ENCODE measurements around the gene URB1. TPM values are rescaled to one million over a fixed set of nuclear protein-coding genes. Genes with fewer than 3 reads are reported as not detected.
A peak's percentile ranks its signal among the peaks of the same experiment; 100 is the strongest.

Gene URB1
- total and polyA plus RNA-seq, 9 of the 15 experiments (the other 6 are each of a cell fraction or from before 2014, with no cell fraction given), result 0.97 to 53.6 (median 21.5) TPM

DNA sequence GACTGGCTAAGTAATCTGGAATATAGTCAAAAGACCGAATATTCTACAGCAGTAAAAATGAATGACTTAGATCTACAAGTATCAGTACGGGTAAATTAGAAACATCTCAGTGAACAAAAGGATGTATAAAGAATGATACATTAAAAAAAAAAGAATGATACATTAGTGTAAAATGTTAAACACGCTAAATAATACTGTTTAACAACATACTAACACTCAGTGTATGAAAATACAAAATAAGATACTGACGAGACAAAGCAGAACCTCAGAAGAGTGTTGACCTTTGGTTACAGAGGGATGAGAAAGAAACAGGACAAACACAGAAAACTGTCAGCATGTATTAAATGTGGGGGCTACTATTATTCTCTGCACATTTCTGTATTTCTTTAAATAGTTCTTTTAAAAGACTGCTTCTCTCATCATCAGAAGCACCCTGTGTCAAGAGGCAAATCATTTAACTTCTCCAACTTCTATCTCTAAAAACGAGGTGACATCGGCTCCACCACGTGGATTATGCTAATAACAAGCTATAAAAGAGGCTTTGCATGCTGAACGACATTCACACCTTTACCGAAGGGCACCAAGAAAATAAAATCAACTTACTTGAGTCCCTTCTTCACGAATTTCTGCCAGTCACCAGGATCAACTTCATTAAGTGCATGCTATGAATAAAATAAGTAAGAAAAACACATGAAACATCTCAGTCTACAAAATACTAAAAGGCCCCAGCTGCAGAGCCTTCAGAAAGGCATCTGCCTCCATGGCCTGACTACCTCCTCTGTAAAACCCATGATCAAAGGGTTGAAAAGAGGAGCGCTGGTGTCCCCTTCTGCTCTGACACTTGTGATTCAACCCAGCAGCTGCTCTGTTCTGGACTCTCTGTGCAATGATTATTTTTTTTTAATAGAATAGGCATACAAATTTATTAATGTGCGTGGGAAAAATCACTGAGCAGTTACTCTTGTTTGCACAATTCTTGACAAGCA, 51.7 kb downstream of the URB1 start (continued):
- TF ChIP-seq DPF2 (IDR thresholded peaks at IDR 0.05), result no peak
- TF ChIP-seq TRIM24 (IDR thresholded peaks at IDR 0.05), result no peak
- TF ChIP-seq, protein P1, sequence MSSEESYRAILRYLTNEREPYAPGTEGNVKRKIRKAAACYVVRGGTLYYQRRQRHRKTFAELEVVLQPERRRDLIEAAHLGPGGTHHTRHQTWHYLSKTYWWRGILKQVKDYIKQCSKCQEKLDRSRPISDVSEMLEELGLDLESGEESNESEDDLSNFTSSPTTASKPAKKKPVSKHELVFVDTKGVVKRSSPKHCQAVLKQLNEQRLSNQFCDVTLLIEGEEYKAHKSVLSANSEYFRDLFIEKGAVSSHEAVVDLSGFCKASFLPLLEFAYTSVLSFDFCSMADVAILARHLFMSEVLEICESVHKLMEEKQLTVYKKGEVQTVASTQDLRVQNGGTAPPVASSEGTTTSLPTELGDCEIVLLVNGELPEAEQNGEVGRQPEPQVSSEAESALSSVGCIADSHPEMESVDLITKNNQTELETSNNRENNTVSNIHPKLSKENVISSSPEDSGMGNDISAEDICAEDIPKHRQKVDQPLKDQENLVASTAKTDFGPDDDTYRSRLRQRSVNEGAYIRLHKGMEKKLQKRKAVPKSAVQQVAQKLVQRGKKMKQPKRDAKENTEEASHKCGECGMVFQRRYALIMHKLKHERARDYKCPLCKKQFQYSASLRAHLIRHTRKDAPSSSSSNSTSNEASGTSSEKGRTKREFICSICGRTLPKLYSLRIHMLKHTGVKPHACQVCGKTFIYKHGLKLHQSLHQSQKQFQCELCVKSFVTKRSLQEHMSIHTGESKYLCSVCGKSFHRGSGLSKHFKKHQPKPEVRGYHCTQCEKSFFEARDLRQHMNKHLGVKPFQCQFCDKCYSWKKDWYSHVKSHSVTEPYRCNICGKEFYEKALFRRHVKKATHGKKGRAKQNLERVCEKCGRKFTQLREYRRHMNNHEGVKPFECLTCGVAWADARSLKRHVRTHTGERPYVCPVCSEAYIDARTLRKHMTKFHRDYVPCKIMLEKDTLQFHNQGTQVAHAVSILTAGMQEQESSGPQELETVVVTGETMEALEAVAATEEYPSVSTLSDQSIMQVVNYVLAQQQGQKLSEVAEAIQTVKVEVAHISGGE (CRISPR knock-in tag; IDR thresholded peaks at IDR 0.05), result 0 out of 6 replicates have a peak, but pooled peaks of 1 of the 3 experiments have one; percentile 48
- TF ChIP-seq ARNT (IDR thresholded peaks at IDR 0.05), result no peak
- TF ChIP-seq KAT2B (IDR thresholded peaks at IDR 0.05; ENCODE audit: low read depth, low read length), result no peak
- TF ChIP-seq ZBTB8A (IDR thresholded peaks at IDR 0.05; ENCODE audit: partially characterized antibody), result no peak
- TF ChIP-seq ZNF347 (CRISPR knock-in tag; IDR thresholded peaks at IDR 0.05; ENCODE audit: low read depth), result no peak
- TF ChIP-seq ILK (tag; IDR thresholded peaks at IDR 0.05; ENCODE audit: borderline replicate concordance, low read depth), result no peak
- no peak for TF ChIP-seq ZNF449 (CRISPR knock-in tag; IDR thresholded peaks at IDR 0.05)
- no peak for TF ChIP-seq TRIM28 (IDR thresholded peaks at IDR 0.05)
- no peak for TF ChIP-seq ZNF41 (CRISPR knock-in tag; conservative IDR thresholded peaks at IDR 0.05)
- TF ChIP-seq PHB (CRISPR knock-in tag; IDR thresholded peaks at IDR 0.05), result no peak
- 0 out of 2 replicates have a peak, but pooled peaks have one; percentile 54 for TF ChIP-seq ZNF707 (CRISPR knock-in tag; conservative IDR thresholded peaks at IDR 0.05)
- TF ChIP-seq NFRKB (IDR thresholded peaks at IDR 0.05; ENCODE audit: low read depth), result no peak
- no peak for TF ChIP-seq JUN (IDR thresholded peaks at IDR 0.05; ENCODE audit: borderline replicate concordance, low read depth, low read length)
- TF ChIP-seq JUN (CRISPR knock-in tag; IDR thresholded peaks at IDR 0.05; ENCODE audit: borderline replicate concordance), result no peak
- TF ChIP-seq PHTF2 (CRISPR knock-in tag; IDR thresholded peaks at IDR 0.05), result no peak
- TF ChIP-seq, protein P2, sequence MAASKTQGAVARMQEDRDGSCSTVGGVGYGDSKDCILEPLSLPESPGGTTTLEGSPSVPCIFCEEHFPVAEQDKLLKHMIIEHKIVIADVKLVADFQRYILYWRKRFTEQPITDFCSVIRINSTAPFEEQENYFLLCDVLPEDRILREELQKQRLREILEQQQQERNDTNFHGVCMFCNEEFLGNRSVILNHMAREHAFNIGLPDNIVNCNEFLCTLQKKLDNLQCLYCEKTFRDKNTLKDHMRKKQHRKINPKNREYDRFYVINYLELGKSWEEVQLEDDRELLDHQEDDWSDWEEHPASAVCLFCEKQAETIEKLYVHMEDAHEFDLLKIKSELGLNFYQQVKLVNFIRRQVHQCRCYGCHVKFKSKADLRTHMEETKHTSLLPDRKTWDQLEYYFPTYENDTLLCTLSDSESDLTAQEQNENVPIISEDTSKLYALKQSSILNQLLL (CRISPR knock-in tag; IDR thresholded peaks at IDR 0.05; ENCODE audit: borderline replicate concordance), result peak; percentile 95
